Hepatocyte (in vitro differentiated cells): ENCODE data around the gene TPH1. TPM values are rescaled to one million over a fixed set of nuclear protein-coding genes. Genes with fewer than 3 reads are reported as not detected.

ENCODE experiments used
- DNase-seq: peaks from one replicate; pipeline ENCODE4 v3.0.0-alpha.2; 2016; ENCODE audit warnings: low spot score
- H2AFZ ChIP-seq: fragments of 200-600 bp; sonication (generic); 2 replicates; pipeline ENCODE4 v1.6.0; 2016; ENCODE audit warnings: antibody characterized with exemption, mild to moderate bottlenecking
- H3K27ac ChIP-seq: fragments of 200-600 bp; sonication (generic); 2 replicates; pipeline ENCODE4 v1.5.1; 2016; ENCODE audit warnings: mild to moderate bottlenecking
- H3K27me3 ChIP-seq: fragments of 200-600 bp; sonication (generic); 2 replicates; pipeline ENCODE4 v1.6.1; 2016
- H3K36me3 ChIP-seq: fragments of 200-600 bp; sonication (generic); replicated peaks from 2 replicates; pipeline ENCODE4 v1.5.1; 2016; ENCODE audit warnings: low read depth; ENCODE audit not compliant: insufficient read depth
- H3K4me1 ChIP-seq: fragments of 200-600 bp; sonication (generic); 2 replicates; pipeline ENCODE4 v1.5.1; 2016; ENCODE audit warnings: mild to moderate bottlenecking, moderate library complexity; ENCODE audit not compliant: insufficient read depth
- H3K4me2 ChIP-seq: fragments of 200-600 bp; sonication (generic); 2 replicates; pipeline ENCODE4 v1.6.0; 2016
- H3K4me3 ChIP-seq: fragments of 200-600 bp; sonication (generic); 2 replicates; pipeline ENCODE4 v1.5.1; 2016; ENCODE audit warnings: mild to moderate bottlenecking
- H3K79me2 ChIP-seq: fragments of 200-600 bp; sonication (generic); 2 replicates; pipeline ENCODE4 v1.6.0; 2017; ENCODE audit warnings: mild to moderate bottlenecking
- H3K9me2 ChIP-seq: fragments of 200-600 bp; sonication (generic); replicated peaks from 2 replicates; pipeline ENCODE4 v1.6.0; 2017; ENCODE audit warnings: mild to moderate bottlenecking; ENCODE audit not compliant: insufficient read depth
- H3K9me3 ChIP-seq: fragments of 200-600 bp; sonication (generic); 2 replicates; pipeline ENCODE4 v1.5.1; 2016; ENCODE audit warnings: low read depth, mild to moderate bottlenecking
- H4K20me1 ChIP-seq: fragments of 200-600 bp; sonication (generic); 2 replicates; pipeline ENCODE4 v1.6.0; 2016; ENCODE audit warnings: mild to moderate bottlenecking; ENCODE audit not compliant: insufficient read depth, poor library complexity, severe bottlenecking
- CTCF ChIP-seq: fragments of 200-600 bp; sonication (generic); IDR thresholded peaks from 2 replicates; pipeline ENCODE4 v1.5.1; 2016; ENCODE audit warnings: antibody characterized with exemption, mild to moderate bottlenecking; ENCODE audit not compliant: poor library complexity
- EZH2 ChIP-seq: fragments of 200-600 bp; sonication (generic); IDR thresholded peaks from 2 replicates; pipeline ENCODE4 v1.6.1; 2016; ENCODE audit warnings: antibody characterized with exemption, mild to moderate bottlenecking, borderline replicate concordance
- EZH2phosphoT487 ChIP-seq: fragments of 200-600 bp; sonication (generic); IDR thresholded peaks from one replicate; pipeline ENCODE4 v1.6.1; 2018; ENCODE audit warnings: antibody characterized with exemption, mild to moderate bottlenecking, low read depth, moderate library complexity; ENCODE audit not compliant: unreplicated experiment, severe bottlenecking
- WGBS: methylation state at CpG from one replicate; pipeline ENCODE4 v1.1.6; 2016; ENCODE audit warnings: low lambda C conversion rate; ENCODE audit errors: missing lambda C conversion rate; 5-methylcytosine and 5-hydroxymethylcytosine counted together
- polyA plus RNA-seq: library from polyadenylated mRNA; unstranded; fragments of >200 nt; fragmentation: Nextera tagmentation; extraction: Ambion mirVana; gene quantifications from 2 replicates; pipeline ENCODE4 v1.2.1, GENCODE V29; 2016
- total RNA-seq: library from RNA; depleted of rRNA; stranded (reverse); fragments of >200 nt; gene quantifications from 2 replicates; pipeline ENCODE4 v1.2.3, GENCODE V29; 2014

TPH1 gene
- total and polyA plus RNA-seq, 2 experiments from 2014 or later: 0.37 TPM; not detected in 1

GRCh38 chr11:18067372-18067771 lies 21.3 kb upstream of the TPH1 start:
- H4K20me1 ChIP-seq: no peaks in the 10 kb centered on the region
- H3K27me3 ChIP-seq: no peaks in the 10 kb centered on the region
- no peak overlapping the region for H2AFZ ChIP-seq
- H3K4me1 ChIP-seq: peaks cover 6% of the 10 kb centered on the region
- H3K4me3 ChIP-seq: no peak overlapping the region
- no peaks in the 10 kb centered on the region for H3K36me3 ChIP-seq
- H3K9me2 ChIP-seq: no peaks in the 10 kb centered on the region
- H3K79me2 ChIP-seq: no peaks in the 10 kb centered on the region
- no peaks in the 10 kb centered on the region for H3K9me3 ChIP-seq
- H3K27ac ChIP-seq: no peak overlapping the region
- WGBS: 87% methylated on average over 2 of the region's 2 CpGs
- no peak overlapping the region for H3K4me2 ChIP-seq
- TF ChIP-seq EZH2phosphoT487 (no peak), CTCF (no peak), EZH2 (no peak)
- DNase-seq: no peak

GRCh38 chr11:18066626-18067025 lies 20.6 kb upstream of the TPH1 start:
- TF ChIP-seq EZH2phosphoT487: no peak
- no peak for TF ChIP-seq EZH2
- no peak for DNase-seq
- H3K36me3 ChIP-seq: no peaks in the 10 kb centered on the region
- 96% methylated on average over 2 of the region's 2 CpGs for WGBS
- H3K9me3 ChIP-seq: no peaks in the 10 kb centered on the region
- no peak overlapping the region for H3K4me3 ChIP-seq
- no peaks in the 10 kb centered on the region for H3K9me2 ChIP-seq
- no peaks in the 10 kb centered on the region for H3K79me2 ChIP-seq
- H2AFZ ChIP-seq: no peak overlapping the region
- no peaks in the 10 kb centered on the region for H3K27me3 ChIP-seq
- no peak overlapping the region for H3K4me2 ChIP-seq
- H3K4me1 ChIP-seq: peaks cover 6% of the 10 kb centered on the region
- H3K27ac ChIP-seq: no peak overlapping the region
- no peaks in the 10 kb centered on the region for H4K20me1 ChIP-seq

- H3K4me1 ChIP-seq: peaks cover 6% of the 10 kb centered on the region
- H3K36me3 ChIP-seq: no peaks in the 10 kb centered on the region
- no peak for DNase-seq
- no peaks in the 10 kb centered on the region for H3K9me2 ChIP-seq
- TF ChIP-seq CTCF: no peak
- TF ChIP-seq EZH2: no peak
- no peak for TF ChIP-seq EZH2phosphoT487
- no peaks in the 10 kb centered on the region for H3K27me3 ChIP-seq
- no peak overlapping the region for H3K4me2 ChIP-seq
- H4K20me1 ChIP-seq: no peaks in the 10 kb centered on the region
- no peak overlapping the region for H2AFZ ChIP-seq
- no peak overlapping the region for H3K27ac ChIP-seq
- H3K9me3 ChIP-seq: no peaks in the 10 kb centered on the region
- H3K79me2 ChIP-seq: no peaks in the 10 kb centered on the region
- H3K4me3 ChIP-seq: no peak overlapping the region
- WGBS: 83% methylated on average over 8 of the region's 8 CpGs
Observed at GRCh38 chr11:18065572-18065971, 19.5 kb upstream of the TPH1 start.

GRCh38 chr11:18064450-18065054 lies 18.5 kb upstream of the TPH1 start:
- no peaks in the 10 kb centered on the region for H3K36me3 ChIP-seq
- no peaks in the 10 kb centered on the region for H3K9me3 ChIP-seq
- no peak overlapping the region for H3K4me3 ChIP-seq
- H3K27me3 ChIP-seq: no peaks in the 10 kb centered on the region
- DNase-seq: no peak
- no peak for TF ChIP-seq EZH2phosphoT487
- no peak for TF ChIP-seq EZH2
- no peak for TF ChIP-seq CTCF
- no peaks in the 10 kb centered on the region for H3K79me2 ChIP-seq
- H3K27ac ChIP-seq: no peak overlapping the region
- peaks cover 6% of the 10 kb centered on the region for H3K4me1 ChIP-seq
- H3K4me2 ChIP-seq: no peak overlapping the region
- H3K9me2 ChIP-seq: no peaks in the 10 kb centered on the region
- no peaks in the 10 kb centered on the region for H4K20me1 ChIP-seq
- no peak overlapping the region for H2AFZ ChIP-seq
- 88% methylated on average over 7 of the region's 7 CpGs for WGBS
